Liver (tissue), 3 donors: ENCODE measurements around the gene PPFIA2.

ENCODE experiments used
- CTCF ChIP-seq: fragments of 150-350 bp; IDR thresholded peaks from 2 replicates; pipeline ENCODE4 v1.5.1; 2017; ENCODE audit warnings: improper control_type of control experiment, low read depth, low read length; ENCODE audit not compliant: missing input control
- MAX ChIP-seq: IDR thresholded peaks from 2 replicates; pipeline ENCODE4 v1.6.1; 2016; ENCODE audit warnings: antibody characterized with exemption
- TAF1 ChIP-seq: conservative IDR thresholded peaks from 2 replicates; pipeline ENCODE4 v1.6.1; 2016; ENCODE audit warnings: antibody characterized with exemption, mild to moderate bottlenecking
- YY1 ChIP-seq: IDR thresholded peaks from 2 replicates; pipeline ENCODE4 v1.6.1; 2016; ENCODE audit warnings: antibody characterized with exemption, mild to moderate bottlenecking
- TF ChIP-seq, protein P1 (sequence below): IDR thresholded peaks from 2 replicates; pipeline ENCODE4 v1.6.1; 2016; ENCODE audit warnings: antibody characterized with exemption, mild to moderate bottlenecking
- donor health status: healthy.
- donor health status: healthy.

GRCh38 chr12:81412940-81413339 lies 346.2 kb downstream of the PPFIA2 start:
- TF ChIP-seq YY1: no peak
- TF ChIP-seq CTCF: no peak
- no peak for TF ChIP-seq MAX
- TF ChIP-seq, protein P1, sequence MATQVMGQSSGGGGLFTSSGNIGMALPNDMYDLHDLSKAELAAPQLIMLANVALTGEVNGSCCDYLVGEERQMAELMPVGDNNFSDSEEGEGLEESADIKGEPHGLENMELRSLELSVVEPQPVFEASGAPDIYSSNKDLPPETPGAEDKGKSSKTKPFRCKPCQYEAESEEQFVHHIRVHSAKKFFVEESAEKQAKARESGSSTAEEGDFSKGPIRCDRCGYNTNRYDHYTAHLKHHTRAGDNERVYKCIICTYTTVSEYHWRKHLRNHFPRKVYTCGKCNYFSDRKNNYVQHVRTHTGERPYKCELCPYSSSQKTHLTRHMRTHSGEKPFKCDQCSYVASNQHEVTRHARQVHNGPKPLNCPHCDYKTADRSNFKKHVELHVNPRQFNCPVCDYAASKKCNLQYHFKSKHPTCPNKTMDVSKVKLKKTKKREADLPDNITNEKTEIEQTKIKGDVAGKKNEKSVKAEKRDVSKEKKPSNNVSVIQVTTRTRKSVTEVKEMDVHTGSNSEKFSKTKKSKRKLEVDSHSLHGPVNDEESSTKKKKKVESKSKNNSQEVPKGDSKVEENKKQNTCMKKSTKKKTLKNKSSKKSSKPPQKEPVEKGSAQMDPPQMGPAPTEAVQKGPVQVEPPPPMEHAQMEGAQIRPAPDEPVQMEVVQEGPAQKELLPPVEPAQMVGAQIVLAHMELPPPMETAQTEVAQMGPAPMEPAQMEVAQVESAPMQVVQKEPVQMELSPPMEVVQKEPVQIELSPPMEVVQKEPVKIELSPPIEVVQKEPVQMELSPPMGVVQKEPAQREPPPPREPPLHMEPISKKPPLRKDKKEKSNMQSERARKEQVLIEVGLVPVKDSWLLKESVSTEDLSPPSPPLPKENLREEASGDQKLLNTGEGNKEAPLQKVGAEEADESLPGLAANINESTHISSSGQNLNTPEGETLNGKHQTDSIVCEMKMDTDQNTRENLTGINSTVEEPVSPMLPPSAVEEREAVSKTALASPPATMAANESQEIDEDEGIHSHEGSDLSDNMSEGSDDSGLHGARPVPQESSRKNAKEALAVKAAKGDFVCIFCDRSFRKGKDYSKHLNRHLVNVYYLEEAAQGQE: no peak
- TF ChIP-seq TAF1: no peak
